GM19452 (cell line): ENCODE data around the gene PRR12.

ENCODE experiments used
- ATAC-seq: cut with Tn5 transposase; IDR thresholded peaks from one replicate; pipeline ENCODE4 v1.9.1; 2021; ENCODE audit not compliant: unreplicated experiment

Gene PRR12, protein sequence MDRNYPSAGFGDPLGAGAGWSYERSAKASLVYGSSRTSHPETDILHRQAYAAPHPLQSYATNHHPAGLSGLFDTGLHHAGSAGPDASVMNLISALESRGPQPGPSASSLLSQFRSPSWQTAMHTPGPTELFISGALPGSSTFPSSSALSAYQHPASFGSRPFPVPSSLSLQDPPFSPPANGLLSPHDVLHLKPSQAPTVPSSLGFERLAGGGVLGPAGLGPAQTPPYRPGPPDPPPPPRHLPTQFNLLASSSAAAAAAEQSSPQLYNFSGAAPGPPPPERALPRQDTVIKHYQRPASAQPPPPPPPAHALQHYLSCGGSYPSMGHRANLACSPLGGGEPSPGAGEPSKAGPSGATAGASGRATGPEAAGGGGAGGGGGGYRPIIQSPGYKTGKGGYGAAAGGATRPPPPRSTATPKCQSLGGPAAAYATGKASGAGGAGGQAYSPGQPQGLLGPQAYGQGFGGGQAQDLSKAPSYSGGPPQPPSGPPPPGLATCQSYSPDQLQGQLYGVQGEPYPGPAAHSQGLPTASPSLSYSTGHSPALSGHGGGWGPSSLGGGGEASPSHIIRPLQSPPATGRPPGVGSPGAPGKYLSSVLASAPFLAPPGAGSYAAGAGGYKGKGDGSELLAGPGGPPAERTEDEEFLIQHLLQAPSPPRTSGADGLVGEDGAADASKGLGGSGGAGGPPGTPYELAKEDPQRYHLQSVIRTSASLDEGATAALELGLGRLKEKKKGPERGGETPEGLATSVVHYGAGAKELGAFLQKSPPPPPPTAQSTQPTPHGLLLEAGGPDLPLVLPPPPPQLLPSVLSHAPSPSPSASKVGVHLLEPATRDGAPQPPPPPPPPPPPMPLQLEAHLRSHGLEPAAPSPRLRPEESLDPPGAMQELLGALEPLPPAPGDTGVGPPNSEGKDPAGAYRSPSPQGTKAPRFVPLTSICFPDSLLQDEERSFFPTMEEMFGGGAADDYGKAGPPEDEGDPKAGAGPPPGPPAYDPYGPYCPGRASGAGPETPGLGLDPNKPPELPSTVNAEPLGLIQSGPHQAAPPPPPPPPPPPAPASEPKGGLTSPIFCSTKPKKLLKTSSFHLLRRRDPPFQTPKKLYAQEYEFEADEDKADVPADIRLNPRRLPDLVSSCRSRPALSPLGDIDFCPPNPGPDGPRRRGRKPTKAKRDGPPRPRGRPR (N-terminal part only)

GRCh38 chr19:49590971-49591730 lies at the start of gene PRR12:
PRR12 (plus strand) TSS chr19:49591182; CDS start chr19:49591655, 473 bp downstream.
- ATAC-seq, result no peak

DNA sequence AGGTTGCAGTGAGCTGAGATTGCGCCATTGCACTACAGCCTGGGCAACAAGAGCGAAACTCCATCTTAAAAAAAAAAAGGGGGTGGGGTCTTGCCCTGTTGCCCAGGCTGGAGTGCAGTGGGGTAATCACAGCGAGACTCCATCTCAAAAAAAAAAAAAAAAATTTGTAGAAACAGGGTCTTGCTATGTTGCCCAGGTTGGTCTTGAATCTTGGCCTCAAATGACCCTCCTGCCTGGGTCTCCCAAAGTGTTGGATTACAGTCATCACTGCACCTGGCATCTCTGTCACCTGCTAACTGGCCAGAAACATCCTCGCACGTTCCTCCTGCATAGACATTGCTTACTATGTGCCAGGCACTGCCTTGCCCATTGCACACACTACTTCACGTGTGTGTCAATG lies 49.1 kb upstream of the PRR12 start:
- no peak for ATAC-seq

DNA sequence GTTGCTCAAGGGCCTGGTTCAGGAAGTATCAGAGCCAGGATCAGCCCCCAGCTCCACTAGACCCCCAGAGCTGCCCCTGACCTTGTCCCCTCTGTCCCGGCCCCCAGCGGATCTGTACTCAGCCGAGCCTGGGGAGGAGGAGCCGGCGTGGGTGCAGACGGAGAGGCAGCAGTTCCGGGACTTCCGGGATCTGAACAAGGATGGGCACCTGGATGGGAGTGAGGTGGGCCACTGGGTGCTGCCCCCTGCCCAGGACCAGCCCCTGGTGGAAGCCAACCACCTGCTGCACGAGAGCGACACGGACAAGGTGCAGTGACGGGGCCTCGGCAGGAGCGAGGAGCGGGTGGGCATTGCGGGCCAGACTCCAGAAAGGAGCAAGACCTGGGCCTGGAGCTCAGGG lies 48.5 kb upstream of the PRR12 start:
- no peak for ATAC-seq

DNA sequence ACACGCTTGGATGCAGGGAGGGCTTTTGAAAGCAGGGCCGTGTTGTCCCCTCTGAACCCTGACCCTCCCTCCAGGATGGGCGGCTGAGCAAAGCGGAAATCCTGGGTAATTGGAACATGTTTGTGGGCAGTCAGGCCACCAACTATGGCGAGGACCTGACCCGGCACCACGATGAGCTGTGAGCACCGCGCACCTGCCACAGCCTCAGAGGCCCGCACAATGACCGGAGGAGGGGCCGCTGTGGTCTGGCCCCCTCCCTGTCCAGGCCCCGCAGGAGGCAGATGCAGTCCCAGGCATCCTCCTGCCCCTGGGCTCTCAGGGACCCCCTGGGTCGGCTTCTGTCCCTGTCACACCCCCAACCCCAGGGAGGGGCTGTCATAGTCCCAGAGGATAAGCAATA lies 48.0 kb upstream of the PRR12 start:
- ATAC-seq, result no peak

DNA sequence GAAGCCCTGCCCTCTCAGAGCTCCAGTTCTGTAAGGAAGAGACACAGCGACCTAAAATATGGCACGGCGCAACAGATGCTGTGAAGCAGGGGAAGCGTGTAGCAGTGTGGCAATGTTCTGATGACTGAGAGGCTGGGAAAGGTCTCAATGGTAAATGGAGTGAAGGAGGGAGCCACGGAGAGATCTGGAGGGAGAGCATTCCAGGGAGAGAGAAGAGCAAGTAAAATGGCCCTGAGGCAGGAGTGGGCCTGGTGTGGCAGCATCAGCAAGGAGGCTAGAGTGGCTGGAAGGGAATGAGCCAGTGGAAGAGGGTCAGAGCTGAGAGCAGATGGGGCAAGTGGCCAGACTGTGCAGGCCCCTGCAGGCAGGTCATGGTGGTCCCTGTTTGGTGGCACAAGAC lies 46.8 kb upstream of the PRR12 start:
- ATAC-seq, result no peak

GRCh38 chr19:49546825-49547565 lies 44.0 kb upstream of the PRR12 start:
- ATAC-seq, result no peak

DNA sequence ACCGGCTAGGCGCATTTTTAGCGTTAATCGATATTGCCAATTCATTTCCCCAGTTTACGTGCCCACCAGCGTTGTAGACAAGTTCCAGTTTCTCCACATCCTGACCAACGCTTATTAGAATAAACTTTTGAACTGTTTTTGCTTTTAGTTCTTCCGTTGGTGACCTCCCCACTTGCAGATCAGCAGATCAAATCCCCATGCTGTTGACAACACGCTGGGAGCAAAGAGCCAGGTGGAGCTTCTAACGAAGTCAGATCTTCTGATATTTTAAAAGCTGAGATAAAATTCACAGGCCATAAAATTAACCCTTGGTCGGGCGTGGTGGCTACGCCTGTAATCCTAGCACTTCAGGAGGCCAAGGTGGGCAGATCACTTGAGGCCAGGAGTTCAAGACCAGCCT lies 41.9 kb upstream of the PRR12 start:
- ATAC-seq, result no peak

DNA sequence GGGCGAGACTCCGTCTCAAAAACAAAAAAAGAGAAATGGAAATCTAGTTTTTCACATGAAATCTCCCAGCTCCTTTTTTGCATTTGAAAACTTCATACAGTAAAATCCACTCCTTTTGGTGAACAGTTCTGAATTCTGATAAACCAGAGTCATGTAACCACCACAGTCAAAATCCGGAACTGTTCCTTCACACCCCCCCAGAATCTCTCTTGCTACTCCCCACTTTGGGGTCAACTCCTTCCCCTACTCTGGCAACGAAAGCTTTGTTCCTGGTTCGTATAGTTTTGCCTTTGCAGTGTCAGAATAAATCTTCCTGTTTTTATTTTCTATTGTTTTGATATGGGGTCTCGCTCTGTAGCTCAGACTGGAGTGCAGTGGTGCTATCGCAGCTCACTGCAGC lies 39.5 kb upstream of the PRR12 start:
- ATAC-seq, result no peak

DNA sequence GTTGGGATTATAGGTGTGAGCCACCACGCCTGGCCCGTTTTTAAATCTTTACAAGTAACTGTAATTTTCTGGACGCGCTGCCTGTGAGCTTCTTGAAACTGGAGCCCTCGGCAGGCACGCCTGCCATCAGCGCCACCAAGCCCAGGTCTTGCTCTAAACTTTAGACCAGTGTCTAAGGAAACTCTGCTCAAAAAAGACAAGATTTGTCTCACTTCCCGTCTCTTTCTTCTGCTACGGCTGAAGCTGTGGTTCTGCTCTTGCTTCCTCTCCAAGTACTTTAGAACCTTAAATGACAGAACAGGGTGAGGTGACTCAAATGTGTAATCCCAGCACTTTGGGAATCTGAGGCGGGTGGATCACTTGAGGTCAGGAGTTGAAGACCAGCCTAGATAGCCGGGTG lies 38.2 kb upstream of the PRR12 start:
- no peak for ATAC-seq

DNA sequence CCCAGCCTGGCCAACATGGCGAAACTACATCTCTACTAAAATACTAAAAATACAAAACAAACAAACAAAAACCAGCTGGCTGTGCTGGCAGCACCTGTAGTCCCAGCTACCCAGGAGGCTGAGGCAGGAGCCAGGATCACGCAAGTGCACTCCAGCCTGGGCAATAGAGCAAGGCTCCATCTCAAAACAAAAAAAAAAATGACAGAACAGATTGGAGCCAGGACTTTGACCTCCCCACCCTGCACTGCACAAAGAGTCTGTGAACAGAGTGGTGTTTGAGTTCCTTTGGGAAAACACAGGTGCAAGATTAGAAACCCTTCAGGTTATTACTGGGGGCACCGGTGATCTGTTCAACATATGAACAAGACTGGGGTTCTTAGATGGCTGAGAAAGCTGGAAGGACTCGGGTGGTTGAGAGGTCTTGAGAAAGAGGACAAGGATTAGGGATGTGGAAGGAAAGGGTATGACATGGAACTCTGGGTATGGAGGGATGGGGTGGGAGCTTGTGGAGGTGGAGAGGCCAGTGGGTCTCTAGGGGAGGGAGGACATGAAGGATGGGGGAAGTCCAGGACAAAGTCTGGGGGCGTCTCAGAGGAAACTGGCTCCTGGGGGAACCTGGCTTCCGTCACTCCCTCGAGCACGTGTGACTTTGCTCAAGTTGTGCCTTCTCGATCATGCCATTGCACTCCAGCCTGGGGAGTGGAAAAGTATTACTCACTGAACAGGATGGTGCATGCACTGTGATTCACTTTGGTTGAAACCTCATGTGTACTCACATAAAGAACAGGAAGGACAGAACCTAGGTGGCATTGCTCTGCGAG lies 37.3 kb upstream of the PRR12 start:
- no peak for ATAC-seq

GRCh38 chr19:49554701-49555181 lies 36.2 kb upstream of the PRR12 start:
- ATAC-seq, result no peak

- ATAC-seq, result no peak
Observed at GRCh38 chr19:49555600-49556411, 35.2 kb upstream of the PRR12 start.

DNA sequence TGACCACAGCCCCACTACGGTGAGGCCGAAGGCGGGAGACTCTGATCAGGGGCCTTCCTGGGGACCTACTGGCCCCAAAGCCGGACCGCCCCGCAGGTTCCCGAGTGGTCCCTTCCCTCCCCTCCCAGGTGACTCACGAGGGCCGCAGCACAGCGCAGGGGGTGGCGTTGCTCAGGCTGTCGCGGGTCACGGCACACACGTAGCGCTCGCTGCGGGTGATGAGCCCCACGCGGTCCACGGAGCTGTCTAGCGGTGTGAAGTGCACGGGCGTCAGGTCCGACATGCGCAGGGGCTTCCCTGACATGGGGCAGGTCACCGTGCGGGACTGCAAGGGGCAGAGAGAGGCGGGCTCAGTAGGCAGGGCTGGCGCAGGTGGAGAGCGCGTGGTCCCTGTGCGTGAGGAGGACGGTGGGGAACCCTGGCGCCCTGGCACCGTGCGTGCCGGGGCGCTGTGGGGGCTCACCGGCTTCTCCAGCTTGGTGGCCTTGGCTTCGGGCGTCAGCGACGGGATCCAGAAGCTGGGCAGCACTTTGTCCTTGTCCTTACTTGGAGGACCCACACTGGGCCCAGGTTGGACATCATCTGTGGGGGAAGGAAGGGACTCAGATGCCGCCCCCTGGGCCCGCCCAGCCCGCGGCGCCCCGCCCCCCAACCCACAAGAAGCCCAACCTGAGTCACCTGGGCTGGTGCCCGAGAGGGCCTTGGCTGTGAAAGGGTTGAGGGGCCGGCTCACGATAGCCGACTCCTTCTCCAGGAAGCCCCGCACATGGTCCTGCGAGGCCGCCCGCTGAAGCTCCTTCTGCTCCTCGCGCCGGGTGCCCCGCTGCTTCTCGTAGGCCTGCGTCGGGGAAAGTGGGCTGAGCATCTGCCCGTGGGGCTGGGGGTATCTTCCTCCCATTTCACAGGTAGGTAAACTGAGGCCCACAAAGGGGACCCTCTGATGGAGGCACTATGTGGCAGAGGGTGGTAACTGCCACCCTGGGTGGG lies 34.3 kb upstream of the PRR12 start:
- ATAC-seq, result no peak

GRCh38 chr19:49557641-49558325 lies 33.2 kb upstream of the PRR12 start:
- ATAC-seq, result no peak

DNA sequence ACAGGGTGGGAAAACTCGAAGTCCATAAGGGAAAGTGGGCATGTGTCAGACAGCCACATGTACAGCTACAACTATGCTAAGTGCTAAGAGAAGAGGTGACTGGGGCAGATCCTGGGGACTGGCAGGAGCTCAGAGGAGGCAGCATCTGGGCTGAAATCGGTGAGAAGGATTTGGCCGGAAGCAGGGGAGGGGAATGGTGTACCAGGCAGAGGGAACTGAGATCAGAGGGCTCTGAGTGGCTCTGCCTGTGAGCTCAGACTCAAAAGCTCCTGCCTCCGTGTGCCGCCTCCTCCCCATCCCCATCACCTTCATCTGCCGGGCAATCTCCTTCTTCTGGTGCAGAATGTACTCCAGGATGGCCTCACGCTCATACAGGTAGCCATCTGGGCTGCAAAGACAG lies 32.4 kb upstream of the PRR12 start:
- no peak for ATAC-seq

DNA sequence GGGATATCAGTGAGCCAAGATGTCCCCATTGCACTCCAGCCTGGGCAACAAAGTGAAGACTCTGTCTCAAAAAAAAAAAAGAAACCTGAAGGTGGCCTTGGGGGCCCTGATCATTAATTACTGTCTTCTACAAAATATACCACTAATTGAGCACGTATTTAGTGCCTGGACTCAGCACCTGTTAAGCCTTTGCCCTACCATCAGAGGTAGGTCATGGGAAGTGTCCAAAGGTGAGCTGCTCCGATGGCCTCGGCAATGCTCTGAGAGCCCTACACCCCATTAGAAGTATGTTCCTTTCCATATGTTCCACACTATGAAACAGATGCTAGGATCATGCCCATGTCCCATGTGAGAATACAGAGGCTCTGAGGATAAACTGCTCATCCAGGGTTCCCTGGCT lies 31.5 kb upstream of the PRR12 start:
- ATAC-seq, result no peak

GRCh38 chr19:49559928-49560327 lies 31.1 kb upstream of the PRR12 start:
- no peak for ATAC-seq
